Measurements from ENCODE around the gene PNMA6A. TPM values are rescaled to one million over a fixed set of nuclear protein-coding genes. Genes with fewer than 3 reads are reported as not detected.
"Not testable (repeated sequence)": the region's sequence is repeated elsewhere in the genome, so short reads cannot be mapped to it uniquely, and the experiment has no call there.

PNMA6A gene
- 0.32 and 0.43 TPM in 2 replicates for total RNA-seq

DNA sequence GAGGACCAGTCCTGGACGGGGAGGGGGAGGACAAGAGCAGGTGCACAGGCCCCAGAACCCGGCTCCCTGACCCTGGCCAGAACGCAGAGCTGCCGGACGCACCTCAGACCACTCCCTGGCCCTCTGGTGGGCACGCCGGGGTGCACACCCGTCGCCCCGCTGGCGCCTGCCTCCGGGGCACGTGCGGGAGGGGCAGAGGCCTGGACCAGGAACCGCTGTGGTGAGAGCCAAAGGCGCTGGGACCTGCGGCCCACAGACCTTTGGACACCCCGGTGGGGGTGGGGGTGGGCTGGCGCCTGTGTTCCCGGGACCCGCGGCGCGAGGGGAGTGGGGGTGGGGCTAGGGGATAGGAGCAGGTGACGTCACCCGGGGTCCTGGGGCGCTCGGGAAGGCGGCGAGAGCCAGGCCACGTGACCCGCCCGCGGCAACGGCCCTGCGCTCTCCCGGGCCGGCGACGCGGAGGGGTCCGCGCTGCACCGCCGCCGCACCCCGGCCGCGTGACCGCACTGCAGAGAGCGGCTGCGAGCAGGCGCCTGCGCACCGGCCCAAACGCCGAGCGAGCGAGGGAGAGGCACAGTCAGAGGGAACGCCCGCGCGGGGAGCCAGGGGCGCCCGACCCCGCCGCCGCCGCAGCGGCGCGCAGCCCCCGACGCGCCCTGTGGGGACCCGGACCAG is at the start of gene PNMA6A:
Gene PNMA6A (plus strand): TSS at position 546 of the 675 bp plus-strand sequence. CDS start 609 bp downstream, outside the sequence.
- H3K4me3 ChIP-seq (ENCODE audit: low read depth, low read length); DNase-seq (ENCODE audit: low read depth): not testable (repeated sequence)

- H3K4me3 ChIP-seq (ENCODE audit: low read depth, low read length); DNase-seq (ENCODE audit: low read depth): not testable (repeated sequence)
Measured at GRCh38 chrX:153026501-153026900, 45.8 kb upstream of the PNMA6A start.

- H3K4me3 ChIP-seq (ENCODE audit: low read depth, low read length); DNase-seq (ENCODE audit: low read depth): not testable (repeated sequence)
Measured at GRCh38 chrX:153028487-153028886, 43.8 kb upstream of the PNMA6A start.

GRCh38 chrX:153029162-153029561 is 43.1 kb upstream of the PNMA6A start:
- no peak for TF ChIP-seq CTCF (IDR thresholded peaks at IDR 0.05; ENCODE audit: insufficient read depth, low read depth, low read length)
- H3K4me3 ChIP-seq (ENCODE audit: low read depth, low read length): no peak overlapping the region
- DNase-seq (ENCODE audit: low read depth): no peak

DNA sequence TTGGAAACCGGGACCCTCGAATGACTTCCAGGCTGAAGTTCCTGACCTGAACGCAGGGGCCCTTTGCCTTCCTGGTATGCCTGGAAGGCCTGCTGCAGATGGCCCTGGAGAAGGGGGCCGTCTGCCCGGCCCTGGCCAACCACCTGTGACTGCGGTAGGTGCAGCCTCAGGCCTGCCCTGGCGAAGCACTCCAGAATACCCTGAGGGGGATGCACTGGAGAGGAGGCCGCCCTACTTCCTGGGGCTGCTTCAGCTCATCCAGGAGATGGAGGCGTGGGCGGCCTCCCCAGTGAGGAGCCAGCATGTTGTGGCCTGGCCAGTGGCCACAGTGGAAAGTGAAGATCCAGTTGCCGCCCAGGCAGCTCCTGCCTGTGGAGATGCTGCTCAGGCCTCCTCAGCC is 42.4 kb upstream of the PNMA6A start:
- no peak for DNase-seq (ENCODE audit: low read depth)
- H3K4me3 ChIP-seq (ENCODE audit: low read depth, low read length): no peak overlapping the region
- TF ChIP-seq CTCF (IDR thresholded peaks at IDR 0.05; ENCODE audit: insufficient read depth, low read depth, low read length): no peak

DNA sequence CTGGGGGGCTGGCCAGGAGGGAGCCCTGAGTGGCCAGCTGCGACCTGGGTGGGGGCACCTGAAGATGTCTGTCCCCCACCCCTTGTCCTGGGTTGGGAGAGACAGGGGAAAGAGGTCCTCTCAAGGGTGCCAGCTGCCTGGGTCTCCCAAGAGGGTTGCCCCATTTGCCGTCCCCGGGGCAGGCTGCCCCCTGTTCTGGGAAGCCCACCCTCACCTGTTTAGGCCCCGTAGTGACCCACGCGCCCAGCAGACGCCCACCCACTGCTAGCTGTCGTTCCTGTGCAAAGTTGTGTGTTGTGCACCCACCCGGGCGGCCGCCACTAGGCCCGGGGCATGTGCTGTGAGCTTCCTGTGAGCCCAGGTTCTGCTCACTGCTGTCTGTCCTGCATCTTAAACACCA is 41.5 kb upstream of the PNMA6A start:
- H3K4me3 ChIP-seq (ENCODE audit: low read depth, low read length): no peak overlapping the region
- DNase-seq (ENCODE audit: low read depth): no peak
- no peak for TF ChIP-seq CTCF (IDR thresholded peaks at IDR 0.05; ENCODE audit: insufficient read depth, low read depth, low read length)

DNA sequence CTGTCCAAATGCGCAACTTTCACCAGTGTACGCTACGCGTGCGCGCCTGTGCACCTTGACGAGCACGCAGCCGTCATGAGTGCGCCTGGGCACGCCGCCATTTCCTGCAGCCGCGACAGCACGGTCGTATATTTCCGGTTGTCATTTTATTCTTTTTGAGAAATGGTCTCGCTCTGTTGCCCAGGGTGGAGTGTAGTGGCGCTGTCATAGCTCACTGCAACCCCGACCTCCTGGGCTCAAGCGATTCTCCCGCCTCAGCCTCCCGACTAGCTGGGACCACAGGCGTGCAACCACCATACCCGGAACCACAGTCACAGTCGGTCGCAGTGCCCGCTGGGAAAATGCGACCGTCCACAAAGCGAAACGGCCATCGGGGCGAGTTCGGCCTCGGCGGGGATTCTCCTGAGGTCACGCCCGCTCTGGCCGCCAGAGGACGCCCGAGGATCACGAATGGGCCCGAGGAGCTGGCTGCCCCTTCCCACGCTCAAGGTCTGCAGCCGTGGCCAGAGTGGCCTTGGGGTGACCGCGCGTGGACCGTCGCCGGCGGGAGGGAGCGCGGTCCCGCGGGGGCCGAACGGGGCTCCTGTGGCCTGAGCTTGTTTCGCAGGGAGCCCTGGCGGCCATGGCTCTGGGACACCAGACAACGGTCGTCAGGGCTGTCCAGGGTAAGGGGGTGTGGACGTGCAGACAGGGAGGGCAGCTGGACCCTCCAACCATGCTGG is 39.7 kb upstream of the PNMA6A start:
- DNase-seq (ENCODE audit: low read depth): peak; percentile 38

GRCh38 chrX:153049093-153049492 is 23.2 kb upstream of the PNMA6A start:
- no peak for DNase-seq (ENCODE audit: low read depth)
- no peak for TF ChIP-seq CTCF (IDR thresholded peaks at IDR 0.05; ENCODE audit: insufficient read depth, low read depth, low read length)
- no peak overlapping the region for H3K4me3 ChIP-seq (ENCODE audit: low read depth, low read length)

More for the DNA sequence above, 39.7 kb upstream of the PNMA6A start:
- peak overlapping the region; percentile 45 for H3K4me3 ChIP-seq (ENCODE audit: low read depth, low read length)
- TF ChIP-seq CTCF (IDR thresholded peaks at IDR 0.05; ENCODE audit: insufficient read depth, low read depth, low read length): peak; percentile 78

All from fibroblast of villous mesenchyme (primary cell).